DND-41 (cell line): Measurements from ENCODE around the gene SIRT7.

Source experiments
- ATAC-seq: fragments of 200-7000 bp; cut with Tn5 transposase; 3 replicates; pipeline ENCODE4 v1.9.1; 2021; ENCODE audit warnings: low read depth; ENCODE audit not compliant: insufficient read depth
- DNase-seq: peaks from one replicate; pipeline ENCODE4 v3.0.0-alpha.2; 2020
- H2AFZ ChIP-seq: 2 replicates; pipeline ENCODE4 v1.6.0; 2012; ENCODE audit warnings: low read depth, low read length
- H3K27ac ChIP-seq: 2 replicates; pipeline ENCODE4 v1.5.1; 2012; ENCODE audit warnings: low read length, inconsistent platforms
- H3K27me3 ChIP-seq: fragments of 200-600 bp; sonication (generic); 2 replicates; pipeline ENCODE4 v1.6.0; 2012; ENCODE audit warnings: low read length, mild to moderate bottlenecking, inconsistent platforms; ENCODE audit not compliant: insufficient read depth, poor library complexity
- H3K36me3 ChIP-seq: 2 replicates; pipeline ENCODE4 v1.5.1; 2012; ENCODE audit warnings: low read length, inconsistent platforms; ENCODE audit not compliant: insufficient read depth
- H3K4me1 ChIP-seq: 2 replicates; pipeline ENCODE4 v1.5.1; 2012; ENCODE audit warnings: mild to moderate bottlenecking, low read length; ENCODE audit not compliant: insufficient read depth
- H3K4me2 ChIP-seq: 2 replicates; pipeline ENCODE4 v1.6.0; 2012; ENCODE audit warnings: mild to moderate bottlenecking, moderate library complexity, low read length, inconsistent platforms; ENCODE audit not compliant: insufficient read depth
- H3K4me3 ChIP-seq, 2 experiments: fragments of 200-600 bp in 1 of 2; shearing (Covaris generic) in 1 of 2; 2 replicates each; pipeline ENCODE4 v1.5.1; 2012 to 2016; ENCODE audit warnings: inconsistent platforms in 2 of 2, low read length in 2 of 2, mild to moderate bottlenecking in 2 of 2, low read depth in 1 of 2, moderate library complexity in 1 of 2
- H3K79me2 ChIP-seq: 2 replicates; pipeline ENCODE4 v1.6.0; 2012; ENCODE audit warnings: low read length, inconsistent platforms; ENCODE audit not compliant: insufficient read depth
- H3K9ac ChIP-seq: 2 replicates; pipeline ENCODE4 v1.6.0; 2012; ENCODE audit warnings: low read depth, mild to moderate bottlenecking, inconsistent platforms, low read length, moderate library complexity
- H3K9me3 ChIP-seq: 2 replicates; pipeline ENCODE4 v1.5.1; 2012; ENCODE audit warnings: low read length, moderate library complexity, mild to moderate bottlenecking, inconsistent platforms; ENCODE audit not compliant: insufficient read depth, severe bottlenecking
- H4K20me1 ChIP-seq: 2 replicates; pipeline ENCODE4 v1.6.0; 2012; ENCODE audit warnings: low read length; ENCODE audit not compliant: insufficient read depth
- EZH2 ChIP-seq: IDR thresholded peaks from 3 replicates; pipeline ENCODE4 v1.6.1; 2012; ENCODE audit warnings: borderline replicate concordance, low read depth, mild to moderate bottlenecking, moderate library complexity, low read length, inconsistent platforms; ENCODE audit not compliant: severe bottlenecking
- TF ChIP-seq, protein P1 (sequence below): IDR thresholded peaks from 2 replicates; pipeline ENCODE4 v1.5.1; 2012; ENCODE audit warnings: borderline replicate concordance, low read length, moderate library complexity, mild to moderate bottlenecking; ENCODE audit not compliant: poor library complexity, severe bottlenecking; ENCODE audit errors: extremely low read depth

The SIRT7 gene

GRCh38 chr17:81863123-81863675, 54.8 kb downstream of the SIRT7 start:
- peaks cover 3% of the 10 kb centered on the region for H3K27me3 ChIP-seq
- H3K27ac ChIP-seq: no peak overlapping the region
- H3K9me3 ChIP-seq: no peaks in the 10 kb centered on the region
- peak overlapping the region; percentile 75; the same call in 1 of the 2 replicates for H3K4me2 ChIP-seq
- H3K79me2 ChIP-seq: peaks cover 64% of the 10 kb centered on the region
- peaks cover 63% of the 10 kb centered on the region for H3K36me3 ChIP-seq
- H2AFZ ChIP-seq: no peak overlapping the region
- peaks cover 47% of the 10 kb centered on the region for H3K4me1 ChIP-seq
- ATAC-seq (no peak), DNase-seq (no peak)
- peak overlapping the region; percentile 14; the same call in 1 of the 2 replicates for H3K9ac ChIP-seq
- H4K20me1 ChIP-seq: peaks cover 61% of the 10 kb centered on the region
- no peak overlapping the region for H3K4me3 ChIP-seq
- TF ChIP-seq, protein P1, sequence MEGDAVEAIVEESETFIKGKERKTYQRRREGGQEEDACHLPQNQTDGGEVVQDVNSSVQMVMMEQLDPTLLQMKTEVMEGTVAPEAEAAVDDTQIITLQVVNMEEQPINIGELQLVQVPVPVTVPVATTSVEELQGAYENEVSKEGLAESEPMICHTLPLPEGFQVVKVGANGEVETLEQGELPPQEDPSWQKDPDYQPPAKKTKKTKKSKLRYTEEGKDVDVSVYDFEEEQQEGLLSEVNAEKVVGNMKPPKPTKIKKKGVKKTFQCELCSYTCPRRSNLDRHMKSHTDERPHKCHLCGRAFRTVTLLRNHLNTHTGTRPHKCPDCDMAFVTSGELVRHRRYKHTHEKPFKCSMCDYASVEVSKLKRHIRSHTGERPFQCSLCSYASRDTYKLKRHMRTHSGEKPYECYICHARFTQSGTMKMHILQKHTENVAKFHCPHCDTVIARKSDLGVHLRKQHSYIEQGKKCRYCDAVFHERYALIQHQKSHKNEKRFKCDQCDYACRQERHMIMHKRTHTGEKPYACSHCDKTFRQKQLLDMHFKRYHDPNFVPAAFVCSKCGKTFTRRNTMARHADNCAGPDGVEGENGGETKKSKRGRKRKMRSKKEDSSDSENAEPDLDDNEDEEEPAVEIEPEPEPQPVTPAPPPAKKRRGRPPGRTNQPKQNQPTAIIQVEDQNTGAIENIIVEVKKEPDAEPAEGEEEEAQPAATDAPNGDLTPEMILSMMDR: no peak
- TF ChIP-seq EZH2: no peak
